CD4-positive, alpha-beta T cell treated with Interferon gamma for 1 hour (primary cell): Measurements from ENCODE around the gene MYBPH.

ENCODE experiments used
- DNase-seq: peaks from one replicate; pipeline ENCODE4 v3.0.0-alpha.2; 2020

Gene MYBPH

DNA sequence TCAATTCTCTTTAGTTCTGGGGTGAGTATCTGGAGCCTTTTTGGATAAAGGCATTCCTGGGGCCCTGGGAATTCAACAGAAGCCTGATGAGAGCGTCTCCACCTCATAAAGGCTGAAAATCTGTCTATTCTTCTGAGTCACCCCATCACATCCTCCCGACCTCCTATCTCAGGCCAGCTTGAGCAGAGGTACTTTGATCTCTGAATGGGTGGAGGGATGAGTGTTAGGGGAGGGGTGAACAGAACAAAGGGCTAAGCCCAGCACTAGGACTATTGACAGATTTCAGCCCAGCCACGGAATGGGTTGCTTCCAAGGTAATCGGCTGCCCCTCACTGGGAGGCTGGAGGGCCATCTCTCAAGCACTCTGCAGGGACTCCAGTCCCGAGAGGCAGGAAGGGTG, 2.5 kb upstream of the MYBPH start:
- no peak for DNase-seq

DNA sequence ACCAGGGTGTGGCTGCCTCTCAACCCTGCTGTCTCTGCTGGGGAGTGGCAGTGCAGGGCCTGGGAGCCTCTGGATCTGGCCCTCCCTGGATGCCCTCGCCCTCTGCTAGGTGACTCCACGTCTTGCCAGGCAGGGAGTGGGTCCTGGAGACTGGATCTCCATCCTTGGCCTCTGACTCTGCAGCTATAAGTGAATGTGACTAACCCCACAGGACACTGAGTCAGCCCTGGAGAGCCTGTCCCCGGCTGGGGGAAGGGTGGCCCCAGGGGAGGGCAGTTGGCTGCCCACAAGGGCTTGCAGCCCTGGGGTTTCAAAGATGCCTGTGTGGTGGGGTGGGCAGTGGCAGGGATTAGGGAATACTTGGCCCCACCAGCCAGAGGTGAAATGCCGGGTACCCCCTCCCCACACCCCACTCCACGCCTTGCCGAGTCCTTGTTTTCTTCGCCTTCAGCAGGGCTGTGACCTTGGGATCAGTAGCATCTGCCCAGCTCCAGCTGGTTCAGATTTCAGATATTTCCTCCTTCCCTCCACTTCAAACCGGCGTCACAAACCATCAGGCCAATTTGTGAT, 1.9 kb upstream of the MYBPH start:
- DNase-seq = no peak

- DNase-seq = no peak
These were observed 1.4 kb upstream of the MYBPH start for GRCh38 chr1:203177036-203177405.

- DNase-seq = no peak
These were observed 828 bp upstream of the MYBPH start for GRCh38 chr1:203176273-203177035.

- peak; percentile 27 for DNase-seq
These were observed 208 bp upstream of the MYBPH start for GRCh38 chr1:203175827-203176241.

- DNase-seq = no peak
These were observed 1.2 kb downstream of the MYBPH start for GRCh38 chr1:203174324-203174985.

GRCh38 chr1:203173566-203173965, 2.1 kb downstream of the MYBPH start:
- no peak for DNase-seq

GRCh38 chr1:203173011-203173555, 2.5 kb downstream of the MYBPH start:
- DNase-seq = no peak

- DNase-seq = peak; percentile 12
These were observed 3.2 kb downstream of the MYBPH start for GRCh38 chr1:203172184-203173010.

GRCh38 chr1:203171341-203172183, 4.1 kb downstream of the MYBPH start:
- DNase-seq = no peak

- no peak for DNase-seq
These were observed 4.8 kb downstream of the MYBPH start for GRCh38 chr1:203170625-203171330.

GRCh38 chr1:203169770-203170520, 5.7 kb downstream of the MYBPH start:
- DNase-seq = no peak

- DNase-seq = no peak
These were observed 6.6 kb downstream of the MYBPH start for GRCh38 chr1:203168991-203169390.

GRCh38 chr1:203168256-203168786, 7.3 kb downstream of the MYBPH start:
- DNase-seq = no peak

- DNase-seq = no peak
These were observed 7.8 kb downstream of the MYBPH start for GRCh38 chr1:203167913-203168200.

GRCh38 chr1:203167026-203167912, 8.4 kb downstream of the MYBPH start:
- DNase-seq = peak; percentile 25

DNA sequence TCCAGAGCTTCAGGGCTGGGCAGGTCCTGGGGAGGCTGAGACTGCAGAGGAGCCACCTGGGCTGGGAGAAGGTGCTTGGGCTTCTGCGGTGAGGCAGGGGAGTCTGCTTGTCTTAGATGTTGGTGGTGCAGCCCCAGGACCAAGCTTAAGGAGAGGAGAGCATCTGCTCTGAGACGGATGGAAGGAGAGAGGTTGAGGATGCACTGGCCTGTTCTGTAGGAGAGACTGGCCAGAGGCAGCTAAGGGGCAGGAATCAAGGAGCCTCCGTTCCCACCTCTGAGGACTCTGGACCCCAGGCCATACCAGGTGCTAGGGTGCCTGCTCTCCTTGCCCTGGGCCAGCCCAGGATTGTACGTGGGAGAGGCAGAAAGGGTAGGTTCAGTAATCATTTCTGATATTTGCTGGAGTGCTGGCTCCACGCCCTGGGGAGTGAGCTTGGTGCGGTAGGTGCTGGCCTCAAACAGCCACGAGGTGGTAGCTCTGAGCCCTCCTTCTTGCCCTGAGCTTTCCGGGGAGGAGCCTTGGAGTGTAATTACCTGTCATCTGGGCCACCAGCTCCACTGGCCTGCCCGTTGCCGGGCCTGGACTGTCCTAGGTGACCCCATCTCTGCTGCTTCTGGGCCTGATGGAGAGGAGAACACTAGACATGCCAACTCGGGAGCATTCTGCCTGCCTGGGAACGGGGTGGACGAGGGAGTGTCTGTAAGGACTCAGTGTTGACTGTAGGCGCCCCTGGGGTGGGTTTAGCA, 9.3 kb downstream of the MYBPH start:
- DNase-seq = no peak

DNA sequence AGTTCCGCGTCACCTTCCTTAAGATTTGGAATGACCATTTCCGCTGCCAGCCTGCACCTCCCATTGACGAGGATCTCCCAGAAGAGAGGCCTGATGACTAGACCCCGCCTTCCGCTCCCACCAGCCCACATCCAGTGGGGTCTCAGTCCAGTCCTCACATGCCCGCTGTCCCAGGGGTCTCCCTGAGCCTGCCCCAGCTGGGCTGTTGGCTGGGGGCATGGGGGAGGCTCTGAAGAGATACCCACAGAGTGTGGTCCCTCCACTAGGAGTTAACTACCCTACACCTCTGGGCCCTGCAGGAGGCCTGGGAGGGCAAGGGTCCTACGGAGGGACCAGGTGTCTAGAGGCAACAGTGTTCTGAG, 9.8 kb downstream of the MYBPH start:
- no peak for DNase-seq
